ENCODE measurements around the gene COMT.

- TF ChIP-seq CTCF (IDR thresholded peaks at IDR 0.05) (no peak), EP300 (IDR thresholded peaks at IDR 0.05) (no peak), POLR2AphosphoS5 (IDR thresholded peaks at IDR 0.05) (no peak)
These were observed 66.8 kb downstream of the COMT start for GRCh38 chr22:20008221-20008995.
